ENCODE results near the gene THYN1. TPM values are rescaled to one million over a fixed set of nuclear protein-coding genes. Genes with fewer than 3 reads are reported as not detected.

THYN1 gene
- total RNA-seq, 1 donor from 2014 or later: 25.5 TPM

DNA sequence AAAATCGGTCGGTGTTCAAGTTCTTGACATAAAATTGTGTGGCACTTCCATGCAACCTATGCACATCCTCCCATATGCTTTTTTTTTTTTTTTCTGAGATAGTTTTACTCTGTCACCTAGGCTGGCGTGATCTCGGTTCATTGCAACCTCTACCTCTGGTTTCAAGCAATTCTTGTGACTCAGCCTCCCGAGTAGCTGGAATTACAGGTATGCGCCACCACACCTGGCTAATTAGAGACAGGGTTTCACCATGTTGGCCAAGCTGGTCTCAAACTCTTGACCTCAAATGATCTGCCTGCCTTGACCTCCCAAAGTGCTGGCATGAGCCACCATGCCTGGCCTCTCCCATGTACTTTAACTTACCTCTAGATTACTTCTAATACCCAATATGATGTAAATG, 38.0 kb upstream of the THYN1 start:
- Mint-ChIP-seq H3K27ac (ENCODE audit: unreplicated experiment) (no peak overlapping the region), H3K27me3 (ENCODE audit: low read depth) (peaks cover 33% of the 10 kb centered on the region), H3K36me3 (ENCODE audit: low read depth) (no peaks in the 10 kb centered on the region), H3K4me1 (ENCODE audit: low read depth) (no peaks in the 10 kb centered on the region), H3K4me3 (ENCODE audit: unreplicated experiment) (no peak overlapping the region), H3K9me3 (ENCODE audit: low read depth) (no peaks in the 10 kb centered on the region)
- TF ChIP-seq, protein P1, sequence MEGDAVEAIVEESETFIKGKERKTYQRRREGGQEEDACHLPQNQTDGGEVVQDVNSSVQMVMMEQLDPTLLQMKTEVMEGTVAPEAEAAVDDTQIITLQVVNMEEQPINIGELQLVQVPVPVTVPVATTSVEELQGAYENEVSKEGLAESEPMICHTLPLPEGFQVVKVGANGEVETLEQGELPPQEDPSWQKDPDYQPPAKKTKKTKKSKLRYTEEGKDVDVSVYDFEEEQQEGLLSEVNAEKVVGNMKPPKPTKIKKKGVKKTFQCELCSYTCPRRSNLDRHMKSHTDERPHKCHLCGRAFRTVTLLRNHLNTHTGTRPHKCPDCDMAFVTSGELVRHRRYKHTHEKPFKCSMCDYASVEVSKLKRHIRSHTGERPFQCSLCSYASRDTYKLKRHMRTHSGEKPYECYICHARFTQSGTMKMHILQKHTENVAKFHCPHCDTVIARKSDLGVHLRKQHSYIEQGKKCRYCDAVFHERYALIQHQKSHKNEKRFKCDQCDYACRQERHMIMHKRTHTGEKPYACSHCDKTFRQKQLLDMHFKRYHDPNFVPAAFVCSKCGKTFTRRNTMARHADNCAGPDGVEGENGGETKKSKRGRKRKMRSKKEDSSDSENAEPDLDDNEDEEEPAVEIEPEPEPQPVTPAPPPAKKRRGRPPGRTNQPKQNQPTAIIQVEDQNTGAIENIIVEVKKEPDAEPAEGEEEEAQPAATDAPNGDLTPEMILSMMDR (IDR thresholded peaks at IDR 0.05): no peak
- DNase-seq (ENCODE audit: low spot score): no peak

DNA sequence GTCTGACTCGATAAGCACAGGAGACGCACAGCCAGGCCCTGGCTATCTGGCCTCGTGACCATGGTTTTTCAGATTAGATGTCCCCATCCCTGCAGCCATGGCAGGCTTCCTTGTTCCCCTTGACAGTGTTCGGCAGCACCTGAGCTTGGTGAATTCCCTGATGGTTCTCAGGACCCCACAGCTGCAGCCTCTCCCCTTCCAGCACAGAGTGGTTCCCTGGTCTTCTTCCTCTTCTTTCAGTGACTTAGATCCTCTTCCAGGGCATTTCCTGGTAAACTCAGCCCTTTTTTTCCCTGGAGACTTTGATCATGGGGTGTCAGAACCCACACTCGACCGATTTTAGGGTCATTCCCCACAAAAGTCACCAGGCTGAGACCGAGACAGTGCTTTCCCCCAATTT, 37.5 kb upstream of the THYN1 start:
- TF ChIP-seq, protein P1 (IDR thresholded peaks at IDR 0.05): no peak
- Mint-ChIP-seq H3K36me3 (ENCODE audit: low read depth) (no peaks in the 10 kb centered on the region), H3K4me1 (ENCODE audit: low read depth) (no peaks in the 10 kb centered on the region), H3K27ac (ENCODE audit: unreplicated experiment) (peak overlapping the region; percentile 42), H3K9me3 (ENCODE audit: low read depth) (no peaks in the 10 kb centered on the region), H3K4me3 (ENCODE audit: unreplicated experiment) (no peak overlapping the region), H3K27me3 (ENCODE audit: low read depth) (peaks cover 33% of the 10 kb centered on the region)
- no peak for DNase-seq (ENCODE audit: low spot score)

DNA sequence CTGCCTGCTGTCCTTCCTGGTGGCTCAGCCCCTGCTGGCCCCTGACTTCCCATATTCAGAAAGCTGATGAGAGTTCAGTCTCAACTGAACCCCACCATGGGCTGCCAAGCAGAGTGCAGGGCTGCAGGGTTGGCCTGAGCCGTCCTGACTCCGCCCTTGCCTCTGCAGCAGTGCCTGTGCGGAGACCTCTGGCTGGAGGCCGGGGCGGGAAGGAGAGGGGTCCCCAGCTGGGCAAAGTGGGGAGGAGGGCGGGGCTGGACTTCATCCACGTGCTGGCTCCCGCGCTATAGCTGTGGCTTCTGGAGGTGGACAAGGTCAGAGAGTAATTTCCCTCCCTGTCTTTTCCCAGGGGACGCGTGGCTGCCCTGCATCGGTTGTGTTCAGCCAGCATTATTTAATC, 36.6 kb upstream of the THYN1 start:
- TF ChIP-seq, protein P1 (IDR thresholded peaks at IDR 0.05): no peak
- Mint-ChIP-seq H3K4me1 (ENCODE audit: low read depth) (no peaks in the 10 kb centered on the region), H3K27me3 (ENCODE audit: low read depth) (peaks cover 25% of the 10 kb centered on the region), H3K9me3 (ENCODE audit: low read depth) (no peaks in the 10 kb centered on the region), H3K4me3 (ENCODE audit: unreplicated experiment) (no peak overlapping the region), H3K36me3 (ENCODE audit: low read depth) (no peaks in the 10 kb centered on the region), H3K27ac (ENCODE audit: unreplicated experiment) (no peak overlapping the region)
- no peak for DNase-seq (ENCODE audit: low spot score)

DNA sequence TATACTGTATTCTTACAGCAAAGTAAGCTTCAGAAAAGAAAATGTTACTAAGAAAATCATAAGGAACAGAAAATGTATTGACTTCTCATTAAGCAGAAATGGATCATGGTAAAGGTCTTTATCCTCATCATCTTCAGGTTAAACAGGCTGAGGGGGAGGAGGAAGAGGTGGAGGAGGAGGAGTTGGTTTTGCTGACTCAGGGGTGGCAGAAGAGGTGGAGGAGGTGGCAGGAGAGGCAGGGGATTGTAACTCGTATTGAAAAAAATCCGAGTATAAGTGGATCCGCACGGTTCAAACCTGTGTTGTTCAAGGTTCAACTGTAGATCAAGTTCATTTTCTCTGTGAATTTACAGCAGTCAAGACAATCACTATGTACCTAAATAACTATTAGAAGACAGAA, 36.0 kb upstream of the THYN1 start:
- H3K36me3 Mint-ChIP-seq (ENCODE audit: low read depth): no peaks in the 10 kb centered on the region
- H3K27ac Mint-ChIP-seq (ENCODE audit: unreplicated experiment): no peak overlapping the region
- H3K27me3 Mint-ChIP-seq (ENCODE audit: low read depth): peaks cover 23% of the 10 kb centered on the region
- no peak for DNase-seq (ENCODE audit: low spot score)
- no peak overlapping the region for H3K4me3 Mint-ChIP-seq (ENCODE audit: unreplicated experiment)
- no peaks in the 10 kb centered on the region for H3K9me3 Mint-ChIP-seq (ENCODE audit: low read depth)
- H3K4me1 Mint-ChIP-seq (ENCODE audit: low read depth): no peaks in the 10 kb centered on the region
- TF ChIP-seq, protein P1 (IDR thresholded peaks at IDR 0.05): no peak

DNA sequence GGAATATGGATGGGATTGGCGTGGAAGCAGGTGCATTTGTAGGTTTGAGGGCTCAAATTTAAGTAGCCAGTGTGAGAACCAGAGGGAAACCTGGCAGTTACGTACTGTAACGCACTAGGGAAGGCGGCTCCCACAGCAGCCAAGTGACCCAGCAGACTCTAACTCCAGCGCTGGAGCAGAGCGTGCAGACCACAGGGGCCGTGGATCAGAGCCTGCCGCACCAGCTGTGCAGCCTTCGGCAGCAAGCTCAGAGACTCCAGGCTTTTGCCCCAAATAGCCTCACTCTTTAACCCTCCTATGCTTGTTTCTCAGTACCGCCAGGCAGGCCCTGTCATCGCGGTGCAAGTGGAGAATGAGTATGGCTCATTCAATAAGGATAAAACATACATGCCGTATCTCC, 35.3 kb upstream of the THYN1 start:
- Mint-ChIP-seq H3K9me3 (ENCODE audit: low read depth) (no peaks in the 10 kb centered on the region), H3K27ac (ENCODE audit: unreplicated experiment) (no peak overlapping the region), H3K36me3 (ENCODE audit: low read depth) (no peaks in the 10 kb centered on the region), H3K27me3 (ENCODE audit: low read depth) (peaks cover 26% of the 10 kb centered on the region), H3K4me1 (ENCODE audit: low read depth) (no peaks in the 10 kb centered on the region), H3K4me3 (ENCODE audit: unreplicated experiment) (no peak overlapping the region)
- no peak for DNase-seq (ENCODE audit: low spot score)
- TF ChIP-seq, protein P1 (IDR thresholded peaks at IDR 0.05): no peak
